ENCODE results near the gene SMOC2.

DNA sequence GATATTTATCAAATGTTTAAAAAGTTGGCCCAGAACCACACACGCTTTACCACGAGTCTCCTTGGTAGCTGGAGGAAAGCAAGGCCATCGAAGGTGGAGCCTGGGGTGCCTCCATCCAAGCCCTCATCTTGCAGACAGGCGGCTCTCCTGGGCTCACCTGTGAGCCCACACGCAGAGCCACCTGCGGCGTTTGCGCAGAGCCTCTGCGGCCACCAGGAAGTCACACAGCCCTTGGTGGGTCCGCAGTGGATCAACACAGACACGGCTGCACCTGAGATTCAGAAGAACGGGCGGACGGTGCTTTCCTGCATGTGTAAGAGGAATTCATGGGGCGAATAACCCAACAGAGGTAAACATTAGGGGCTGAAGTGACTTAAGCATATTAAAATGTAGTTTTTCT, 24.5 kb upstream of the SMOC2 start:
- TF ChIP-seq POLR2AphosphoS5 (IDR thresholded peaks at IDR 0.05; ENCODE audit: low read depth, low read length) (no peak), CTCF (IDR thresholded peaks at IDR 0.05 in 2 of 3, conservative IDR thresholded peaks at IDR 0.05 in 1 of 3; ENCODE audit: borderline replicate concordance in 1 of 3, insufficient read depth in 1 of 3, low read depth in 2 of 3, low read length in 2 of 3) (no peak), POLR2A (IDR thresholded peaks at IDR 0.05; ENCODE audit: borderline replicate concordance, extremely low read depth, insufficient read depth, insufficient read length) (no peak), ATF3 (IDR thresholded peaks at IDR 0.05) (no peak), YY1 (IDR thresholded peaks at IDR 0.05; ENCODE audit: extremely low read depth, insufficient replicate concordance, low read depth, low read length) (no peak), ELF1 (IDR thresholded peaks at IDR 0.05; ENCODE audit: borderline replicate concordance, low read depth) (no peak), CEBPB (IDR thresholded peaks at IDR 0.05; ENCODE audit: low read depth) (no peak), EZH2 (IDR thresholded peaks at IDR 0.05) (no peak), SIN3A (IDR thresholded peaks at IDR 0.05; ENCODE audit: low read depth) (no peak), JUND (IDR thresholded peaks at IDR 0.05) (no peak), ZFX (IDR thresholded peaks at IDR 0.05) (no peak)
- TF ChIP-seq, protein P1, sequence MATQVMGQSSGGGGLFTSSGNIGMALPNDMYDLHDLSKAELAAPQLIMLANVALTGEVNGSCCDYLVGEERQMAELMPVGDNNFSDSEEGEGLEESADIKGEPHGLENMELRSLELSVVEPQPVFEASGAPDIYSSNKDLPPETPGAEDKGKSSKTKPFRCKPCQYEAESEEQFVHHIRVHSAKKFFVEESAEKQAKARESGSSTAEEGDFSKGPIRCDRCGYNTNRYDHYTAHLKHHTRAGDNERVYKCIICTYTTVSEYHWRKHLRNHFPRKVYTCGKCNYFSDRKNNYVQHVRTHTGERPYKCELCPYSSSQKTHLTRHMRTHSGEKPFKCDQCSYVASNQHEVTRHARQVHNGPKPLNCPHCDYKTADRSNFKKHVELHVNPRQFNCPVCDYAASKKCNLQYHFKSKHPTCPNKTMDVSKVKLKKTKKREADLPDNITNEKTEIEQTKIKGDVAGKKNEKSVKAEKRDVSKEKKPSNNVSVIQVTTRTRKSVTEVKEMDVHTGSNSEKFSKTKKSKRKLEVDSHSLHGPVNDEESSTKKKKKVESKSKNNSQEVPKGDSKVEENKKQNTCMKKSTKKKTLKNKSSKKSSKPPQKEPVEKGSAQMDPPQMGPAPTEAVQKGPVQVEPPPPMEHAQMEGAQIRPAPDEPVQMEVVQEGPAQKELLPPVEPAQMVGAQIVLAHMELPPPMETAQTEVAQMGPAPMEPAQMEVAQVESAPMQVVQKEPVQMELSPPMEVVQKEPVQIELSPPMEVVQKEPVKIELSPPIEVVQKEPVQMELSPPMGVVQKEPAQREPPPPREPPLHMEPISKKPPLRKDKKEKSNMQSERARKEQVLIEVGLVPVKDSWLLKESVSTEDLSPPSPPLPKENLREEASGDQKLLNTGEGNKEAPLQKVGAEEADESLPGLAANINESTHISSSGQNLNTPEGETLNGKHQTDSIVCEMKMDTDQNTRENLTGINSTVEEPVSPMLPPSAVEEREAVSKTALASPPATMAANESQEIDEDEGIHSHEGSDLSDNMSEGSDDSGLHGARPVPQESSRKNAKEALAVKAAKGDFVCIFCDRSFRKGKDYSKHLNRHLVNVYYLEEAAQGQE (IDR thresholded peaks at IDR 0.05; ENCODE audit: low read depth), result no peak
